Measurements from ENCODE around the gene ALDH1A3.

The ALDH1A3 gene

DNA sequence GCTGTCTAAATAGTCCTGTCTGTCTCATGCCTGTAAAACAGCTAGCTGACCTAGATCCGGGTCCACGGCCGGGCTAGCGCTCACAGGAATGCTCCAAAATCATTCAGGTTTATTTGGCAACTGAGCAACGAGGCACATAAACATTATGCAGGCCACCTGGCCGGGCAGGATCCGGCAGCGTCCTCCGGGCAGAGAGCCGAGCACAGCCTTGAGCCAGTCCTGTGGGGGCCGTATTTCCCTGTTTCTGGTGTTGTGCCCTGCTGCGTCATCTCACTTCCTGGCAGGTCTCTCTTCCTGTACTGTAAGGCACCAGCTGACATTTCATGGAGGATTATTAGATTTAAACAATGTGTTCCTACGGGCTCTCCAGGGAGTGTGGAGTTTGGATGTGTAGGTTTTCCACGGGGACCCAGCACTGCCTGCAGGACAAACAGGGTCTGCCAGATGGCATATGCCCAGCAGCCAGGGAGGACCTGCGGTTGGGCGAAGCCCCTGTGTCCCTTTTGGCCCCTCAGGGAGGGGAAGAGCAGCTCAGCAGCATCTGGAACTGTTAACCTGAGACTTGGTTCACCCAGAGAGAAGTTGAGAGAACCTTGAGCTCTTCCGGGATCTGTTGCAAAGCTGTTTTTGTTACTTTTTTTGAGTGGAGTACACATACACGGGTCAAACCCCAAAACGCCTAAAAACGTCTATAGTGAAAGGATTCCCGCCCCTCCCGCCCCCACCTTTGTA lies 23.0 kb downstream of the ALDH1A3 start:
- no peak for DNase-seq

DNA sequence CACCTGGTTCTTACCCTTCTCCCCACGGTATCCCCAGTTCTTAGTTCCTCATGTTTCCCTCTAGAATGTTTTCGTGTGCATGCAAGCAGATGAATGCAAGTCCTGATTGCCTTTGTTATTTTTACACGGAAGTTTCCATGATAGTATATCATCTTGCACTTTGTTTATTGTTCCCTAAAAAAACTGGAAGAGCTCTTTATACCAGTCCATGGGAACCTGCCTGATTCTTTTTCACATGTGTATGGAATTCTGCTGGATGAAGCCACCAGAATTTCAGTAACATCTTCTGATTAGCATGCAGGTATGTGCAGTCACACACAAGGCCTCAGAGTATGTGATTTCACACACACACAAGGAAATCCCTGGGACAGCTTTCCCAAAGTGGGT lies 23.5 kb downstream of the ALDH1A3 start:
- DNase-seq: no peak

DNA sequence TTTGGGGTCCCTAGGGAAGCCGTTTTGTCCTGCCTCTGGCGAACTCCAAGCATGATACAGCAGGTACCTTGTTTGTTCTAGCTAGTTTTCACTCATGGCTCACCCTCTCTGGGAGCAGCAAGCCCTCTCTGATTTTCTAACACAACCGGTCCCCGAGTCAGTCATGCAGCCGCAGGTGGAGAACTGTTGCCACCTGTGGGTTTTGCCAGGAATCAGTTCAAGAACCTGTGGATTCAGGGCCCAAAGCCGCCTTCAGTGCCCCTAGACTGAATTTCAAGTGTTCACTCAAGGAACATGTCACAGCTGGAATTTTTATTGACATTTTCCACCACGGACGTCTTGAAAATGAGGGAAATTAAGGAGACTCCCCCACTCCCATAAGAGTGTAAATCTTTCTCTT lies 26.2 kb downstream of the ALDH1A3 start:
- no peak for DNase-seq

DNA sequence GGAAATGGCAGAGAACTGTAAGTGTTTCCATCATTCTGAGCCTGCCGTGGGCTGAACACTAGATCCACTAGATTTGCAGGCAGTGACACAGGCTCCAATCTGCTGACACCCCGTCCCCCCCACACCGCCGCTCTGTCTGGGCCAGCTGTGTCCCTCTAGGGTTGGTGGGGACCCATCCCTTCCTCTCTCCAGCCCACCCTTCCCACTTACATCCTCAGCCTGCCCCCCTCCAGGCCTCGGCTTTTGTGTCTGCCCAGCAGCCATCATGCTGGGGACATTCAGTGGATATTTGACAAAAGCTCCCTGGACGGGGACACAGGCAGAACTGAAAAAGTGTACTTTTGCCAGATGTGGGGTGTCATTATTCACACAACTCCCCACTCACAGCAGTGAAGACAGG lies 28.8 kb downstream of the ALDH1A3 start:
- no peak for DNase-seq

DNA sequence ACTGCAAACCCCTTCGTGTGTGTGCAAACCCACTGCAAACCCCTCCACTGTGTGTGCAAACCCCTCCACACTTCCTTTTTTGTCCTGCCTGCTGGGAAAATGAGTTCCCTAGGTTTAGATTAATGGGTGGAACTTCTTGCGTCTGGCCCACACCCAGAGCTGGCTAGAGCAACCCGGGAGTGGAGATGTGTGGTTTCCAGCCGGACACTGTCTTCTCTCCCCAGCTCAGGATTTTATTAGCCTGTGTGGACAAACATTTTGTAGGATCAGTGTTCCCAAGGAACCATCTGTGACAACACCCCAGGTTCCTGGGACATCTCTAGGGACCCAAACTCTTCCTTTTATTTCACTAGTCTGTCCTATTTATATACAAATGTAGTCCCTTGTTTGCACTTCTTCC lies 29.9 kb downstream of the ALDH1A3 start:
- no peak for DNase-seq

DNA sequence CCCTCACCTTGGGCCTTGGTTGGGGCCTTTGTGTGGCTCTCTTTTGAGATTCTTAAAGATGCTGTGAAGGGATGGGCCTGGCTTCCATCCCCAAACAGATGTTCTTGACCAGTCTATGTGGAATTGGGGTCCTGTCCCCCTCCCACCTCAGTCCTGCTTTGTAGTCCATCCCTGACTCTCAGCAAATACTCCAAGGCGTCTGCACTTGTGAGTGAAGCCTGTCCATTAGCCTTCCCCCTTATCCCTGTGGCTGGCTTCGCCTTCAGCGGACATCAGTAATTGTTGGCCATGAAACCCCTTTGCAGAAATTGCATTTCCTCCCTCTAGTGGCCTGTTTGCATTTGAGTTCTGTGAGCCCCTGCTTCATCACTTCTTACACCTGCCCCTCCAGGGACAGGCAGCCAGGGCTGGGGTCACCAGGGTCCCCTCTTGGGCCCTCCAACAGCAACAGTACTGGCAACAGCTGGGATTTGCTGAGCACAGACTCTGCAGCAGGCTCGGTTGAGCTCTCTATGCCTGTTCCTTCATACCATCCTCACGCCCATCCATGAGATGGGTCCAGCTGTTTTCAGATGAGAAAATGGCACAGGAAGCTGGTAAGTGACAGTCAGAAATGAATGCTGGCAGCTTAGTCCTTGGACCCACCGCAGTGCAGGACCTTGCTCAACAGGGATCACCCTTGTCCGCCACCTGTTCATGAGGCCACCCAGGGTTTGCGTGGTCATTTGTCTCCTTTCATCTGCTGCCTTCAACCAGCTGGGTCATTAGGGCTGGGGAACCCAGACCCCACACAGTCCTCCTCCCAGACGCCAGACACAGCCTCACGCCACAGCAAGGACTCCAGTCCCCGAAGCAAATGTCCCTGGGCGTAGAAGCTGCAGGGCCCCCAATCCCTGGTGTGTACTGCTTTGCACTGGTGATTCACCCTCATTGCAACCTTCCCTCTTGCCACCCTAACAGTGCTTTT lies 30.6 kb downstream of the ALDH1A3 start:
- no peak for DNase-seq

DNA sequence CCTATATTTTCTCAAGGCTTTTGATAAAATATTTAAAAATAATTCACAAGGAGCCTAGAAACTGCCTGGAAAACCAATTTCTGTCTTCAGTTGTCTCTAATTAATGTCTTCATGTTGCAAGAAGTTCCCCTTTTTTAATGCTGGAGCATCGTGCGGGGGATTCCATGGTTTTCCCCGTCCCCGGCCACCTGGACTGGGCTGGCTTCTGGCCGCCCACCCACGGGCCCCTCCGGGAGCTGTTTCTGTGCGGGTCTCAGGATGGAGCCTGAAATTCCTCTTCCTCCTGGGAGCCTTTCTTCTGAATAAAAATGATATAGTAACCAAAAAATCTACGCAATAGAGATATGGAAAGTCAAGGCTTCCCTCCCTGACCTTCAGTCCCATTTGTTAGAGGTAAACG lies 31.5 kb downstream of the ALDH1A3 start:
- no peak for DNase-seq

DNA sequence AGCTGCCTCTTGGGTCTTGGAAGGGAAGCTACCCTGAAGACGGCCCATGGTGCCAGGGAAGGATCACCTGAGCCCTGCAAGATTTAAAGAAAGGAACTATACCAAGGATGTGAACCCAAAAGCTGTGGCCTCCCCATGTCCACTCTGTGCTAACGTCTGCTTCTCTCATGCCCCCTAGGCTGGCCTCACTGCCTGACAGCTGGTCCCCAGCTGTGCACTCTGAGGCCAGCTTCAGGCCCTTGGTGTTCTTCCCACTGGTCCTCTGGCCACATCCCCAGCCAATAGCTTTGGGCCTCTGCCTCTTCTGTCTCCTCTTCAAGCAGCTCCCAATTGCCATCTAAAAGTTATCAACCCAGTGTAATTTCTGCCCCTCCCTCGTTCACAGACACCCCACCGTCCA lies 34.3 kb downstream of the ALDH1A3 start:
- no peak for DNase-seq

DNA sequence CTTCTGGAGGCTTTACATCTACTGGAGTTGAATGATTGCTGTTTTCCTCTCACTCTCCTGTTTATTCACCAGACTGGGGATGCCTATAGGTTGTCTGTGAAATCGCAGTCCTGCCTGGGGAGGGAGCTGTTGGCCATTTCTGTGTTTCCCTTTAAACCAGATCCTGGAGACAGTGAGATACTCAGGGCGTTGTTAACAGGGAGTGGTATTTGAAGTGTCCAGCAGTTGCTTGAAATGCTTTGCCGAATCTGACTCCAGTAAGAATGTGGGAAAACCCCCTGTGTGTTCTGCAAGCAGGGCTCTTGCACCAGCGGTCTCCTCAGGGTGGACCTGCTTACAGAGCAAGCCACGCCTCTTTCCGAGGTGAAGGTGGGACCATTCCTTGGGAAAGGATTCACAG lies 35.2 kb downstream of the ALDH1A3 start:
- DNase-seq: no peak

DNA sequence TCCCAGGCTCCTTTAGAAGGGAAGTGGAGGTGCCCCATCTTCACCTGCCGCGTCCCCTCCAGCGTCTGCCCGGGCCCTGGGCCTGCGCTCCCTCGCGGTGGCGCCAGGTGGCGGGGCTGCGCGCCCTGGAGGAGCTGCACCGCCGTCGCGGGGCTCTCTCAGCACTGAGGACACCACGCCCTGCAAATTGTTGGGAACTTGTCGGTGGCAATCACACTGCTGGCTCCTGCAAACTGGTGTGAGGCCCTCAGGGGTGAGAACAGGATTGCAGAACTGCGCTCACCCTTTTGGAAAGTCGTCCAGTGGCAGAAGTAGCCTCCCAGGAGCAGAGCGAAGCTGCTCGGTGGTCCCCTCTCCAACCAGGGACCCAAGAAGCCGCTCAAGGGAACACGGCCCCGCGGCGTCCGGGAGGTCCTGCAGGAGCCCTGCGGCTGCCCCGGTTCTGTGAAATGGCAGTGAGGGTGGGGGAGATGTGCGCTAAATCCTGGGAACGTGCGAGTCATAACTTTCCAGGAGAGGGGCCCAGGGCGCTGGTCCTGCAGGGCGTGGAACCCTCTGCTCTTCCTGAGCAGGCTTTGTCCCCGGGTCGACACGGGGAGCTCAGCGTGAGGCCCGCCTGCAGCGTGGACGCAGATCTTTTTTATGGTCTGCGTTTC lies 38.5 kb downstream of the ALDH1A3 start:
- DNase-seq: peak; percentile 78 to 85

DNA sequence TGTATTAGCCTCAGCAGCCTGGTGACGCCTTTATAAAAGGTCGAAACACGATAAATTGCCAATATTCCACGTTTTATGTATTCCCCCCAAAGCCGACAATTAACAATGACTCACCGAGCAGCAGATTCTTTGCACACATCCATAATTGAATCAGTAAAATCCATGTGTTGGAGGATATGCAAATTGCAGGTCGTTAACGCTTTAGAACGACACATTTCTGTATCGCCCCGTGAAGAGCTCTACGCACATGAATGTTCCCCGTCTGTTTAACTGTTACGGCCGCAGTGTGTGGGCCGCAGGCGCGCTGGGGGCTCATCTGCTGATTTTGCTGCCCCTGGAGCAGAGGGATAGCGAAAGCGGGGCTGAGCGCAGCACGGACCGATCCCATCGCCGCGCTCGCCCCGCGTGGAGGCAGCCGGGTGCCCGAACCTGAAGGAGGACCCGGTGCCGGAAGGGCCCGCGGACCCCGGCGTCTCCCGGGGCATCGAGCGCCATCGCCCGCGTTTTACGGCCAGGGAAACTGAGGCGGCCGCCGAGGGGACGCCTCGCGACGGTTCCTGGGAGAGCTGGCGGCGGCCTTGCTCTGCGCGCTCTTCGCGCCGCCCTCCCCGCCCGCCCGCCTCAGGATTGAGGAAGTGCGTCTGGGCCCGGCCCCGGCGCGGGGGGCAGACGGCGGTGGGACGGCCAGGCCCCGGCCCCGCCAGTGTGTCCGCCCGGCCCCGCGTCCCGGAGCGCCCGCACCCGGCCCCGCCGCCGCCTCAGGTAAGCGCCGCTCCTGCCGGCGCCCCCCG lies 39.3 kb downstream of the ALDH1A3 start, which contains the start of gene LRRK1:
Gene LRRK1, plus strand, starts transcription at position 668 of the 791 bp plus-strand sequence. CDS start 5,276 bp downstream, outside the sequence.
- peak; percentile 43 to 49 for DNase-seq

DNA sequence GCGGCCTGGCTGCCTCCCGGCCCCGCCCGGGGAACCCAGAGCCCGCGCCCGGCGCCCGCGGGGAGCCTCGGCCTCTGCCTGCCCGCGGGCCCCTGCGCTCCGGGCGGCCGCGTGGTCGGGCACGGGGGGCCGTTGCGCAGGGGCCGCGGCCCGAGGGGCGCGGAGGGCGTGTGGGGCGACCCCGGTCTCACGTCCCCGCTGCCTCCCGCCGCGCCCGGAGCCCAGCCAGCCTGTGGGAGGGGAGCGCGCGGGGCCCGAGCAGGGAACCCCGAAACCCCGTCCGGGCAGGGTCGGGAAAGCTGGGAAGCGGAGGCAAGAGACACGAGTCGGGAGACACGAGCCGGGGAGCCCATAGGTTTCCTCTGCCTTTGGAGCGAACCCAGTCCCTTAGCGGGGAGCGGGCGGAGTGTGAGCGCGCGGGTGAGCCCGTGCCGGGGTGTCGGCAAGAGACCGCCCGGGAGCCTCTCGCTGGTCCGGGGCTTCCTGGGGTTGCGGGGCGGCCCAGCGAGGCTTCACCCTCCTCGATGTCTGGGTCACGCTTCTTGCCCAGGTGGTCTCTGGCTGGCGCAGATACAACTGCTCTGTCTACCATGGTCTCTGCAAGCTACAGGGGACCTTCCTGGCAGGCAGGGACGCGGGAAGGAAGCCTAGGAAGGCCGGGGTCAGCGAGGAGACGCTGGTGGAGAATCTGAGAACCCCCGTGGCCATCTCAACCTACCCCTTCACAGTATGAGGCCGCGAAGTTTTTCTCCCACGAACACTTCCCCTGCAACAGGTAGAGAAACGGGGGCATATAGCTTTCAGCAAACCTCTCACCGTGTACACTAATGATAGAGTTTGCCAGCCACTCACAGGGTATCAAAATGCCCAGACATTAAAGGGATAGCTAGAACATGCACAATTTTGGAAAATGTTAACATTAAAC lies 40.1 kb downstream of the ALDH1A3 start:
- DNase-seq: peak; percentile 29 to 48

DNA sequence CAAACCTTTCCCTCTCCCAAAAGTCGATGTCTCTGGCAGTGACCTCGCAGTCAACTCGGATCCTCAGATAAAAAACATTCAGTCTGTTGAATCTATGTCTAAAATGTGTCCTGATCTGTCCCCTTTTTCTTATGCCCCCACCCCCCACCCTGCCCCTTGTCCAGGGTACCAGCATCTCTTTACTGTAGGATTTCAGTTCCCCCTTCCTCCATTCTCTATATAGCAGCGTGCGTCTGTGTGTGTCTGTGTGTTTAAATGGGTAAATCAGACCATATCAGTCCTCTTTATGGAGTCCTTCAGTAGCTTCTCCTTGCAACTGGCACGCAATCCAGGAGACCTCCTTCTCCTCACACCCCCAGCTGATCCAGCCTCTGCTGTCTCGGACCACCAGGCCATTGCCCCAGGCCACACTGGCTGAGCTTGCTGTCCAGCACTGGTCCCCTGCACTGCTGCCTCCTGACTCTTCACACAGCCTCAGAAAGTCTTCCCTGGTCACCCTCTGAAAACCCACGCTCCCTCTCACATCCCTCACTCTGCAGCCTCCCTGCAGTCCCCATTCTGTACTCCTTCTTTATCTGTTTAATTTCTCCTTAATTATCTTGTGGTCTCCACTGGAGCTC lies 41.0 kb downstream of the ALDH1A3 start:
- DNase-seq: no peak

DNA sequence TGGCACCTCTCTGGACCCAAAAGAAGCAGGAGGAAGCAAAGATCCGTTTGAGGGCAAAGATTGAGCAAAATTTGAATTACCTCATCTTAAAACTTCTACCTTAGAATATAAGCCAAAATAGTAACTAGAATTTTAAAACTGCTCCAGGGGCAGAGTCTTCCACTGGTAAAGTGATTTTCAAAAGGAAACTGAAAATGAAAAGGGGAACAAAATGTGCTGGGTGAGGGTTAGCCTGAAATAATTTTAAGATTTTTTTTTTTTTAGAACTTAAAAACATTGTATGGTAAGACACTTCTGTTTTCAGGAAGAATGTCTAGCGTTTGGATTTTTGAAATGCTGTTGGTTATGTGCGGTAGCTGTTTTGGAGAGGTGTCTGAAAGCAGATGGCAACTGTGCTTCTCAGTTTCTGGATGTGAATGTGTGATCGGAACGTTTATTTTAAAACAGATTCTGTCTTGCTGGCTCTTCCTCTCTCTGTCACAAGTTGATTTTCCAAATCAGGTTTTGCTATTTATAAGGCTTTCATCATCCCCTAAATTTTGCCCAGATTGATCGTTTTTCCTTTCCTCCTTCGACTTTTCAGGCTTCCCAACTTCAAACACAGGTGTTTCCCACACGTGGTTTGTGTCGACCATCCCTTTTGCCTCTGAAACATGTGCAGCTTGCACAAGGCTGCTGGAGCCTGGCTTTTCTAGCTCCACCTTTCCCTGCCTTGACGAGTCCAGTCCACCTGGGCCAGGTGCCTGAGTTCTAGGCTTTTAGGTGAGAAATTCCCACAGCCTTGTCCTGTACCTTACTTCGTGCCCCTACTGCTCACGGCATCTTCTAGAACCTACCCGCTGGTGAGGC lies 42.8 kb downstream of the ALDH1A3 start:
- DNase-seq: no peak

DNA sequence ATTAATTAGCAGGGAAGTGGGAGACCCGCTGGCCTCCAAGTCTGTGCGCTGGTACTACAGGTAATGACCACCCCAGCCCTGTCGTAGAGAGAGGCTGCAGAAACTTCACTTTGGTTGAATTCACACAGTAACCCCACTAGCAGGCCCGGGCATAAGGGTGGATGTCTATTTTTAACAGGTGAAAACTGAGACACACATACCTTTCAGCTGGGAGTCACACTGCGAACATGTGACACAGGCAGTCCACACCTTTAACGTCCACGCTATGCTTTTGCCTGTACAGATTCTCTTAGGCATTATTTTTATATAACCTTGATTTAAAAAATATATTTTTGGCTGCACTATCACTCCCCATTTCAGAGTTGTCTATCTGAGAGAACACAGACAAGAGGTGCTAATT lies 43.4 kb downstream of the ALDH1A3 start:
- no peak for DNase-seq

DNA sequence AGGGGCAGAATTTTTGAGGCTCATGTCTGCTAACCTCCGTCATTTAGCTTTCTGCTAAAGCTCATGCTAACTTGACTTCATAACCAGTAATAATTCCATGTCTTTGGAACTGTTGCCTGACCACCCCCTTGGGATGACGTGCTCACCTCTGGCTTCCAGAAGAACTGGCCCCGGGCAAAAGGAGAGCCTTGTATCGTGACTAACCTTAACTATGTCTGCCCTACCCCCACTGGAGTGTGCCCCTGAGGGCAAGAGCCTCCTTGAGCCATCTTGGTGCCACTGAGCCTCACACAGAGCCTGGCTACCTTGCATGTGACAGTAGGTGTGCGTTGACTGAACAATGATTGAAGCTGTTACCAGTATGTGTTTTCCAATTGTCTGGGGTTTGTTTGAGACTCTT lies 44.3 kb downstream of the ALDH1A3 start:
- DNase-seq: no peak

DNA sequence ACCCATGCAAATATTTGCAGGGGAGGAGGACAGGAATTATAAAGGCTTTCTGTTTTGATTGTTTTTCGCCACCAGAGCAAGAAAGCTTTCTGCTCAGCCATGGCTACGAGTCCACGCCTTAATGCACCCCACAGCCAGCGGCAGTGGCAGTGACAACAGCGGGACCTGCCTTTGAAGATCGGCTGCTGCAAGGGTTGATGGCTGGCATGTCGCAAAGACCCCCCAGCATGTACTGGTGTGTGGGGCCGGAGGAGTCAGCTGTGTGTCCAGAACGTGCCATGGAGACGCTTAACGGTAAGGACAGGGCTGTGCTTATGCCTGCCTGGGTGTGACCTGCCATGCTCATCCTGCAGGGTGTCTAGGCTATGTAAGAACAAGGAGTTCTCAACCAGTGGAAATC lies 44.8 kb downstream of the ALDH1A3 start:
- no peak for DNase-seq

DNA sequence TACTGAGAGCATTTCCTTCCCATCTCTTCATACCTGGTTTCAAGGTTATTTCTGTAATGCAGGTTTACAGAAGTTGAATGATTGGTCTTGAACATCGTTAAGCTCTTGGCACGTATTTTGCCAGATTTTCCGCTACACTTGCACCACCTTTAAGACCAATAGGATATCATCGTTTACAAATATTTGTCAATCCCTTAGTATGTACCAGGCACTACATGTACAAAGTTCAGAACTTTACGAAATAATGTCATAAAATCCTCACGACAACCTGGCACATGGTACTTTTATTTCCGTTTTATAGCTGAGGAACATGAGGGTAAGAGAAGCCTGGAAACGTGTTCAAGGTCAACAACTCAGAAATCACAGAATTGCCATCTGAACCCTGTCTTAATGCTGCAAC lies 45.8 kb downstream of the ALDH1A3 start:
- no peak for DNase-seq

DNA sequence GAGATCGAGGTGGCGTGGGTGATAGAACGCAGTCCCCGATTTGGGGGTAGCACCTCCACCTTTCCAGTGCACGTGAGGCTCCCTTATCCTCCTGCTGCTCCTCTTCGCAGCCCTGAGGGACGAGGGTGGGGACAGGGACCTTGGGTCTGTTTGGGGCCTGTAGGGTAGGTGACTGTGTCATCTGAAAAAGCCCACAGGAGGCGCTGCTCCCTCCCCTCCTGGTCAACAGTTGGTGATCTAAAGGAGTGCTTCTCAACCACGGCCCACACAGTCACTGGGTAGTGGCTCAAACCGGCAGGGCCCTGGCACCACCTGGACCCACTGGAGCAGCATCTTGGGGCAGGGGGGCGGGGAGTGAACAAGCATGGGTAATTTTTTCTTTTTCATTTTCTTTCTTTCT lies 46.6 kb downstream of the ALDH1A3 start:
- DNase-seq: no peak

Measured in activated T-cell treated with anti-CD3 and anti-CD28 coated beads, Interleukin-2, amount 50 U/mL, for 48 hours (primary cell).